ENCODE results near the gene RMRP.

RMRP gene

DNA sequence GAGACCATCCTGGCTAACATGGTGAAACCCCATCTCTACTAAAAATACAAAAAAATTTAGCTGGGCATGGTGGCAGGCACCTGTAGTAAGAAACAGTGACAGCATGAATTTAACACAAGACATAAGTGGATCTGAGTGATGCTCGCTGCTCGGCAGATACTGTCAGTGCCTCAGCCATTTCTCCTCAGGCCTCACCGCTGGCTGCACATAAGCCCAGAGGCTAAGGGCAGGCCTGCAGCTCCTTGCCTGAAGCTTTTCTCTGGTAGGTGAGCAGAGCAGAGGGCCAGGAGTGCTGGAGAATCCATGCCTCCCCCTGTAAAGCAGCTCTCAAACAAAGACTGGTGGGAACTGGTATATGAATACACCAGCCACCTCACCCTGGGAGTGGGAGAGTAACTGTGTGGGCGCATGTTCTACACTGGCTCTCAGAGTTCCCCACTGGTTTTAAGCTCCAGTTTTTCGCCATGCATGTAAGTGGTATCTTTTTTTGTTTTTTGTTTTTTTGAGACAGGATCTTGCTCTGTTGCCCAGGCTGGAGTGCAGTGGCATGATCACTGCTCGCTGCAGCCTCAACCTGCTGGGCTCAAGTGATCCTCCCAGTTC lies 29.3 kb downstream of the RMRP start:
- H3K4me3 ChIP-seq (ENCODE audit: low read depth, low read length), result no peak overlapping the region
- no peak for TF ChIP-seq CTCF (IDR thresholded peaks at IDR 0.05; ENCODE audit: borderline replicate concordance, insufficient read depth, low read depth, low read length)

DNA sequence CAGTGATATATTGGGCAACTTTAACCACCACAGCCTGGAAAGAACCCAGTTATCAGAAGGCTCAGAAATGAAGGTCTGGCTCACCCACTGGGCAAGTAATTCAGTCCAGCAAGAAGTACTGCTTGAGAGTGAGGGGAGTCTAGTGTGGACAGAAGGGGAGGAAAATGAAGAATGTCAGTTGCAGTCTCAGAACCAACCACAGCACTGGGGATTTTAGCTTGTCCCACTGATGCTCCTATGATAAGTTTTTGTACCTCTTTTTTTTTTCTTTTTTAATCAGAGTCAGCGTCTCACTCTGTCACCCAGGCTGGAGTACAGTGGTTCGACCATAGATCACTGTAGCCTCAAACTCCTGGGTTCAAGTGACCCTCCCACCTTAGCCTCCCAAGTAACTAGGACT lies 30.2 kb downstream of the RMRP start:
- H3K4me3 ChIP-seq (ENCODE audit: low read depth, low read length), result no peak overlapping the region
- TF ChIP-seq CTCF (IDR thresholded peaks at IDR 0.05; ENCODE audit: borderline replicate concordance, insufficient read depth, low read depth, low read length), result no peak

- TF ChIP-seq CTCF (IDR thresholded peaks at IDR 0.05; ENCODE audit: borderline replicate concordance, insufficient read depth, low read depth, low read length), result no peak
- no peak overlapping the region for H3K4me3 ChIP-seq (ENCODE audit: low read depth, low read length)
Measured at GRCh38 chr9:35619800-35620158, 38.0 kb downstream of the RMRP start.

DNA sequence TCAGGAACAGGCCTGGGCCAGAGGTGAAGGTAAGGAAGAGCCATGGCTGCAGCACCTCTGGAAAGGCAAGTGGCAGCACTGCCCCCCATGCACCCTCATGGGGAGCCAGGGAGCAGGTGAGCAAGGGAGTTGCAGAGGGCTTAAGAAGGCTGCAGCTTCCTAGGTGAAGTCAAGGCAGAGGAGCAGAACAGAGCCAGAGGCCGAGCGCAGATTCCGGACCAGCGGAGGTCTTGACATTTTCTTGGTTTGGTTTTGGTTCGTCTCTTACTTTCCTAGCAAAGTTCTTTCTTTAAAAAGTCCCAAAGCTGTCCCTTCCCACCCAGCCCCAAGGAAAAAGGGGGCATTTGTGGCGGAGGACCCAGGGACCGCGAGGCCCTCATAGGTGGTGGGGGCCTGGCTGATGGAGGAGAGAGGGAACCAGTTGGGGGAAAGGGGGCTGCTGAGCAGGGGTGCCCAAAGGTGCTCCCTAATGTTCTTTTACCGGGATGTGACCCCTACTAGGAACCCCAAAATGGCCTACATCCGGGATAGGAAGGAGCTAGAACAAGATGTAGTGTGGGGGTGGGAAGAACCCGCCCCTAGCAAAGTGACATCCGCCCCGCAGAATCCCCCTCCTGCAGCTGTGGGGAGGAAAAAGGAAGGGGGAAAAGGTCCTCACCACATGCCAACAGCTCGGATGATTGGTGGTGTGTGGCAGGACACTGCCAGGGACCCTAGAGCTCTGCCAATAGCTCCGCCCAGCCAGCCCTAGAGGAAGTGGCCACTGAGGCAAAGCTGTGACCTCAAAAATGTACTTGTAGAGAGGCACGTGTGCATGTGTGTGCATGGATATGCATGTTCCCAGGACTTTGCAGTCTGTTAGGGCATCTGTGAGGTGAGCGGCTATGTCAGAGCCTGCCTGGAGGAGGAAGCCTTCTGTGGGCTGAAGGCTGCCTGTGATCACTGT lies 38.7 kb downstream of the RMRP start:
- H3K4me3 ChIP-seq (ENCODE audit: low read depth, low read length), result peak overlapping the region; percentile 33
- no peak for TF ChIP-seq CTCF (IDR thresholded peaks at IDR 0.05; ENCODE audit: borderline replicate concordance, insufficient read depth, low read depth, low read length)

GRCh38 chr9:35618325-35618727 lies 39.5 kb downstream of the RMRP start, which contains the start of gene CD72:
Gene CD72, minus strand, starts transcription at chr9:35618413. Its CDS starts 110 bp downstream, at chr9:35618303.
- H3K4me3 ChIP-seq (ENCODE audit: low read depth, low read length), result peak within 1 kb of the TSS; percentile 62
- no peak for TF ChIP-seq CTCF (IDR thresholded peaks at IDR 0.05; ENCODE audit: borderline replicate concordance, insufficient read depth, low read depth, low read length)

DNA sequence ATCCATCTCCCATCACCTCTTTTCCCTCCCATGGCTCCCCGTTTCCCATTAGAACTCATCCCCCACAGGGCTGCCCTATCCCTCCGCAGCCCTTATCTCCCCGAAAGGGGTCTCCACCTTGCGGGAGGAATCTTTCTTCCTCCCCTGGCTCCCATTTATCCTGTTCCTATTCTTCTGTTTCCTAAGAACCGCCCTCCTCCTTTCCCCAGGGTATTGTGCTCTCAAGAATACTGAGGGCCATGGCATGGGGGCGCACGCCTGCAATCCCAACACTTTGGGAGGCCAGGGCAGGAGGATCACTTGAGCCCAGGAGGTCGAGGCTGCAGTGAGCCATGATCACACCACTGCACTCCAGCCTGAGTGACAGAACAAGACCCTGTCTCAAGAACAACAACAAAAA lies 40.3 kb downstream of the RMRP start:
- no peak for TF ChIP-seq CTCF (IDR thresholded peaks at IDR 0.05; ENCODE audit: borderline replicate concordance, insufficient read depth, low read depth, low read length)
- peak overlapping the region; percentile 62 for H3K4me3 ChIP-seq (ENCODE audit: low read depth, low read length)
